HG03139 (cell line): ENCODE measurements around the gene SIRPA.

Experiments
- ATAC-seq: cut with Tn5 transposase; IDR thresholded peaks from one replicate; pipeline ENCODE4 v1.9.1; 2021; ENCODE audit not compliant: unreplicated experiment

The SIRPA gene

DNA sequence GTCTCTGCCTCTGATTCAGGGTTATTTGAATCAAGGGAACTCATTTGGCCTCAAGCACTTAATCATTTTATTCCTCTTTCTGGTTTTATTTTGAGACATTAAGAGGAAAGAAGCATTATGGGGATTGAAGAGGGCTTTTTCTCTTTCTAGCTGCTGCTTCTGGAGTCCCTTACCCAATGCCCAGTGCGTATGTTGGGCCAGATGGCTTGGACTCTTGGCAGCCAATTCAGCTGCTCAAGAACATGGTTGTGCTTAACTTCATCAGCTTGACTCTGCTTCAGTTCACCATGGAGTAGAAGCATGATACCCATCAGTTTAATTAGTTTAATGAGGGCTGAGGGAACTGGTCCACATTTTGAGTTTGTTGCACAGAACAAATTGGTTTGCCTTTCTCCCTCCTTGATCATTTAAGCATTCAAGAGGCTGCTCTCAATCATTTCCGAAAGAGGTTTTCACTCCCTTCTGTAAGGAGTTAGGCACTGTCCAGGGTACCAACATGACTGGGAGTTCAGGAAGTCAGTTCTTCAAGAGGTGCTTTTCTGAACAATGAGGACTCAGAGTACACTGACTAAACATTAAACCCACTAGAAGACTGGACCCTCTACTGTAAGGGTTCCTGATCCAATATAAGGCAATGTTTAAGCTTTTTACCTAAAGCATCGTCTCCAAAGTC lies 84.0 kb downstream of the SIRPA start:
- ATAC-seq: no peak

DNA sequence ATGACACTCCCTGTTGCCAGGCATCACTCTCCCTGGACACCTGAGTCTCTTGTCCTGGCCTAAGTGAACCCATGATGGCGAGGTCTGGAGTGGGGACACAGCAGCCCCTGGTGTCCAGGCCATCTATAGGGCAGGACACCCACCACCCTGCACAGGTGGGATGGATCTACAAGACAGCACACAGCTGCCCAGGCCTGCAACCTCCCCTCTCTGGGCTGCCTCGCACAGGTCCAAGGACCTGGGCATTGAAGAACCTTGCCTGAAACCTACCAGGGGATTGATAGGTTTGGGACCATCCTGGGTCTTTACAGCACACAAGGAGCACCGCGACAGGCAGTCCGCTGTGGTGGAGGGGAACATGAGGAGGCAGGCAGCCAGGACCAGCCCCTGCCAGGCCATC lies 87.5 kb downstream of the SIRPA start:
- ATAC-seq: no peak

DNA sequence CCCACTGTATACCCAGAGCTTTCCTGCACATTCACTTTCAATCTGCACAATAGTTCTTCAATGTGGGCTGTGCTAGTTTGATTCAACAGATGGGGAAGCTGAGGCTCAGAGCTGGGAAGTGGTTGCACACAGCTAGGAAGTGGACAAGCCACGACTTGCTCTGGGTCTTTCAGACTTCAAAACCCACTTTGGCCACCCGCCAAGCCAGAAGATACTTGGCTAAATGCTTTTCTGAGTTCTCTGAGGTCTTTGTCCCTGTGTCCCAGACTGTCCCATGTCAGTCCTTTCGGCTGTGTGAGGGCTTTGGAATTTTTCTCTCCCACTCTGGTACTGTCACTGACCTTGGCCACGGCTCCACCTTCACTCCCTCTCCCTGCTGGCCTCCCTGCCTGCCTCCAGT lies 88.1 kb downstream of the SIRPA start:
- no peak for ATAC-seq

- no peak for ATAC-seq
Observed at GRCh38 chr20:1987826-1988225, 92.6 kb downstream of the SIRPA start.
